K562 (cell line): ENCODE measurements around the gene PRDX1. TPM values are rescaled to one million over a fixed set of nuclear protein-coding genes. Genes with fewer than 3 reads are reported as not detected.

Experiments used
- ETS2 ChIP-seq: IDR thresholded peaks from 2 replicates; pipeline ENCODE4 v1.6.1; 2016; ENCODE audit warnings: borderline replicate concordance, missing genetic modification characterization, mild to moderate bottlenecking, moderate library complexity, missing compliant biosample characterization; ENCODE audit not compliant: poor library complexity, severe bottlenecking
- MGA ChIP-seq: fragments of 450-650 bp; IDR thresholded peaks from 2 replicates; pipeline ENCODE4 v1.6.1; 2016; ENCODE audit warnings: mild to moderate bottlenecking, moderate library complexity
- MXI1 ChIP-seq: IDR thresholded peaks from 2 replicates; pipeline ENCODE4 v1.6.1; 2011; ENCODE audit warnings: low read depth, mild to moderate bottlenecking, improper control_type of control experiment, low read length
- ZNF197 ChIP-seq: fragments of 200-800 bp; sonication (Bioruptor generic); IDR thresholded peaks from 2 replicates; pipeline ENCODE4 v1.6.1; 2016; ENCODE audit warnings: low read depth, missing genetic modification characterization, missing compliant biosample characterization
- ZNF407 ChIP-seq: fragments of 450-650 bp; IDR thresholded peaks from 2 replicates; pipeline ENCODE4 v1.6.1; 2016; ENCODE audit warnings: low read depth
- polyA plus RNA-seq, 8 experiments: library from polyadenylated mRNA; depleted of rRNA in 4 of 8; stranded (reverse) in 5 of 8; unstranded in 3 of 8; fragments of >200 nt; fragmentation: Nextera tagmentation in 2 of 8; fragmentation: Illumina TruSeq in 1 of 8; extraction: Ambion mirVana in 2 of 8; extraction: Trizol in 1 of 8; gene quantifications; 2 replicates each; pipeline versions ENCODE4 v1.2.1 to v1.2.3, GENCODE V29; 2011 to 2014; ENCODE audit warnings: inconsistent platforms in 1 of 8, missing spikeins in 1 of 8
- total RNA-seq, 7 experiments: library from RNA; depleted of rRNA in 6 of 7; stranded (reverse); fragments of >200 nt in 6 of 7; fragmentation: Illumina TruSeq in 2 of 7; extraction: Trizol in 2 of 7; gene quantifications; 2 replicates each; pipeline versions ENCODE4 v1.2.1 to v1.2.3, GENCODE V29; 2011 to 2021; ENCODE audit warnings: low replicate concordance in 1 of 7

PRDX1 gene
- total and polyA plus RNA-seq, 9 of the 15 experiments (the other 6 are each of a cell fraction or from before 2014, with no cell fraction given): 748 to 2,388 (median 1,045) TPM

GRCh38 chr1:45550401-45551351 is 29.0 kb upstream of the PRDX1 start, which contains the start of gene AKR1A1 (continued):
- TF ChIP-seq MGA: peak; percentile 97
- no peak for TF ChIP-seq ZNF407
- TF ChIP-seq ETS2 (tag): peak; percentile 52
- peak; percentile 97 for TF ChIP-seq MXI1
- peak; percentile 36; the same call in 1 of the 2 replicates for TF ChIP-seq ZNF197 (CRISPR knock-in tag)
